ENCODE results near the gene HOXD1.
A peak's percentile ranks its signal among the peaks of the same experiment; 100 is the strongest.

HOXD1 gene

DNA sequence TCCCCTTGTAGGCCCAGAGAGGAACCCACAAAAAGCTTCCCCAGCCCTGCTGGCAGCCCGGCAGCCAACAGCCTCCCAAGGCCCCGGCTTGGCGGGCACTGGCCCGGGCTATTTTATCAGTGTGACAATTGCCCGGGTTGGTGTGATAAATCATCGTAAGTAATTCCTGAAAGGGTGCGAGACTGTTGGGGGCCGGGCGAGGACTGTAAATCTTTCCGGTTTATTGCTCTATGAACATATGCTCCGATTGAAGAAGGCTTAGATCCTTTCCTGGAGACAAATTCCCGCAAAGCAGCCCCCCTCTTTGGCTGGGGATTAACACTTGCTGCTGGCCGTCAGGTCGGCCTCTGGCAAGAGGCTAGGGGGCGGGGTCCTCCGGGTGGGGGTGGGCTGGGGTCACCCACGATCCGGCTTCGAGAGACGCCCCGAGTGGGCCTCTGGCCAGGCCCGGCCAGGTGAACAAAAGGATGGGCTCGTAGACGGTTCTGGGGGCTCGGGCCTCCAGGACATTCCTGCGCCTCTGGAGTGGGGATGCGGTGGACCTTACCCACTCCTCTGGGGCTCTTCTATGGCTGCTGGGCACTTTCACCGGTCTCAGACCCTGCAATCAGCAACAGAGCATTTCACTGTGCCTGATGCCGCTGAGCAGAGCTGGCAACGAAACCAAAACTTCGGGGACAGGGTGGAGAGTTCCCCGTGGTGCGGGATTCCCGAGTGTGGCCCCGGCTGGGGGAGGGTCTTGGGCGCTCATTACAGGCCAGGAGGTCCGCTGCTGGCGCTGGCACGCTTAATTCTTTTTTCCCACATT lies 29.4 kb upstream of the HOXD1 start:
- TF ChIP-seq, protein P1, sequence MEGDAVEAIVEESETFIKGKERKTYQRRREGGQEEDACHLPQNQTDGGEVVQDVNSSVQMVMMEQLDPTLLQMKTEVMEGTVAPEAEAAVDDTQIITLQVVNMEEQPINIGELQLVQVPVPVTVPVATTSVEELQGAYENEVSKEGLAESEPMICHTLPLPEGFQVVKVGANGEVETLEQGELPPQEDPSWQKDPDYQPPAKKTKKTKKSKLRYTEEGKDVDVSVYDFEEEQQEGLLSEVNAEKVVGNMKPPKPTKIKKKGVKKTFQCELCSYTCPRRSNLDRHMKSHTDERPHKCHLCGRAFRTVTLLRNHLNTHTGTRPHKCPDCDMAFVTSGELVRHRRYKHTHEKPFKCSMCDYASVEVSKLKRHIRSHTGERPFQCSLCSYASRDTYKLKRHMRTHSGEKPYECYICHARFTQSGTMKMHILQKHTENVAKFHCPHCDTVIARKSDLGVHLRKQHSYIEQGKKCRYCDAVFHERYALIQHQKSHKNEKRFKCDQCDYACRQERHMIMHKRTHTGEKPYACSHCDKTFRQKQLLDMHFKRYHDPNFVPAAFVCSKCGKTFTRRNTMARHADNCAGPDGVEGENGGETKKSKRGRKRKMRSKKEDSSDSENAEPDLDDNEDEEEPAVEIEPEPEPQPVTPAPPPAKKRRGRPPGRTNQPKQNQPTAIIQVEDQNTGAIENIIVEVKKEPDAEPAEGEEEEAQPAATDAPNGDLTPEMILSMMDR (conservative IDR thresholded peaks at IDR 0.05; ENCODE audit: low read depth, low read length) = no peak
- H3K4me3 ChIP-seq (ENCODE audit: low read depth, low read length) = no peak overlapping the region
- no peak for DNase-seq (ENCODE audit: low read depth)

DNA sequence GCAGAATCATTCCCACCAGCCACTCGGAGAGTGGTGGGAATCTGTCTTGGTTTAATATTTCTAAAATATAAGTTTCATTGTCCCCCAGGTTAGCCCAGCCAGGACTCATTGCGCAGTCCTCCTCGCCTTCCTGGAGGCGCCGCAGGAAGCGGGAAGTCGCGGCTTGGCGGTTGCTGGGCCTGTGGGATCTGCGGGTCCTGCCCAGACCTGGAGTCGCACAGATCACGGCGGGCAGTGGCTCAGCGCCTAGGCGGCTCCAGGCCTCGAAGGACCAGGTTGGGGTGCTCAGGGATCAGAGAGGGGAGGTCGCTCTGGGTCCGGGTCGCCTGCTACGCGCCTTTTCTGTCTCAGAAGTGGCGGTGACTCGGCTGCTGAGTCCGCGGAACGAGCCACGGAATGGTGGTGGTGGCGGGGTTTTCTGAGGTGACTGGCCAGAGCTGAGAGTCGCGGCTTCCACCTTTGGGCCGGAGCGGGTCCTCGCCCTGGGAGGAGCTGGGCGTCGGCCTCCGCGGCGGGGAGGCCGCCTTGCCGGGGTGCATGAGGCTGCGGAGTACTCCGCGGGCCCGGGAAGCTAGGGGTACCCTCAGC lies 28.7 kb upstream of the HOXD1 start:
- no peak overlapping the region for H3K4me3 ChIP-seq (ENCODE audit: low read depth, low read length)

DNA sequence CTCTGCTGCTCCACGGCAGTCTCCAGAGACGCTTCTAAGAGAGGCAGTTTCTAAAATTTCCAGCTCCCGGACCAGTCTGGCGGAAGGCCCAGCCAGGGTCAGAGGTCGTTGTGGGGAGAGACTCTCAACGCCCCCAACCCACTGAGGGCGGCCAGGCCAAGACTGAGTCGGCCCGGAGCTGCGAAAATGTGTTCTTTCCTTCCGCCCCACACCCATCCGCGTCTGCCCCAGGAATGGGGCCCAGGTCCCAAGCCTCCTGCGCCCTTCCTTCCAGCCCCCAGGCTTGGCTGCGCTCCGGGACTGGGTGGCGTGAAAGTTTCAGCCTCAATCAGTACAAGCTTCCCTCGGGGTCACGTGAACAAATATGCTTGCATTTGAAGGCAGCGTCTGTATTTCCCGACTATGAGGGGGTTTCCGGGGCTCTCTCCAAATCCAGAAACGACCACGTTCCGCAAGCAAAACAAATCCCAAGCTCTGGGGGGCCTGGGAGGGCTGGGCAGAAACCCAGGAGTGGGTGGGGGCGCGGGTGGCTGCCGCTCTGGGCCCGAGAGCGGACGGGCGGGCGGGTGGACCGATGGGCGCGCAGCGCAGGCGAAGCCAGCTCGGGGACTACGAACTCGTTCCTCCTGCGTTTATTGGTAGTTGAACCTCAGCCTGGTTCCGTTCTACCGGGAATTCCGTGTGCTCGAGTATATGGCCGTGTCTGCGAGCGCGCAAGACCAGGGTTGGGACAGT lies 28.1 kb upstream of the HOXD1 start:
- no peak overlapping the region for H3K4me3 ChIP-seq (ENCODE audit: low read depth, low read length)
- DNase-seq (ENCODE audit: low read depth) = no peak
- TF ChIP-seq, protein P1 (conservative IDR thresholded peaks at IDR 0.05; ENCODE audit: low read depth, low read length) = no peak

More for the DNA sequence above, 28.7 kb upstream of the HOXD1 start:
- DNase-seq (ENCODE audit: low read depth) = no peak
- TF ChIP-seq, protein P1 (conservative IDR thresholded peaks at IDR 0.05; ENCODE audit: low read depth, low read length) = no peak

DNA sequence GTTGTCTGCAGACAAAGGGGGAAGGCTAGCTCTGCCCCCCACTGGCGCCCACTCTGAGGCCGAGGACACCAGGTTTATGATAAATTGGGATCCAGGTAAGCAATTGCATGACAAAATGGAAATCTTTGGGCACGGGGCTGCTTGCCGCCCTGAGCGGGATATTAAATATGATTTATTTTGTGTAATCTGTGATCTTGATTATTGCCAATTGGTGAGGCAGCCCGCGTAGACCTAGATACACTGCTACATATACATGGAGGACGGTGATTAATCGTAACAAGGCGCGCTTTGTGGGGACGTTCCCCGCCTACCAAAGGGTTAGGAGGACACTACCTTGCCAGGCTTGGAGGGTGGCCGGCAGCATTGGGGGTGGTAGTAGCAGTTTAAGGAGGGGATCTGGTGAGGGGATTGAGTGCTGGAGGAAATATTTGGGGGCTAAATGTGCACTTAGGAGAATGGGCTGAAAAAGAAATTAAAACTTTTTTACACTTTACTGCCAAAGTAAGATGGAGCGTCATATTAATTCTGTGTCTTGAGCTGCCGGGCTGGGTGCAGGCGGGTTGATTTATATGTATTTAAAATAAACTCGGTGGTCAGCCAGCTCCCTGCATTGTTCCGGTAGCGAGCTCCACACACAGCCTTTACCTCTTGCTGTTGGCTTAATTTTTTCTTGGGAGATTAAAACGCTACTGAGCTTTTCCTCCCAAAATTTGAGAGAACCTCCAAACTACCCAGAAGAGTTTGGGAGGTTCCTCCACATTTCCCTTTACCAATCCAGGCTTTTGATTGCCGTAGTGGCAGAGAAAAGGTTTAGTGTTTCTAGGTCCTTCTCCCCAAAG lies 27.3 kb upstream of the HOXD1 start:
- TF ChIP-seq, protein P1 (conservative IDR thresholded peaks at IDR 0.05; ENCODE audit: low read depth, low read length) = no peak
- no peak for DNase-seq (ENCODE audit: low read depth)

DNA sequence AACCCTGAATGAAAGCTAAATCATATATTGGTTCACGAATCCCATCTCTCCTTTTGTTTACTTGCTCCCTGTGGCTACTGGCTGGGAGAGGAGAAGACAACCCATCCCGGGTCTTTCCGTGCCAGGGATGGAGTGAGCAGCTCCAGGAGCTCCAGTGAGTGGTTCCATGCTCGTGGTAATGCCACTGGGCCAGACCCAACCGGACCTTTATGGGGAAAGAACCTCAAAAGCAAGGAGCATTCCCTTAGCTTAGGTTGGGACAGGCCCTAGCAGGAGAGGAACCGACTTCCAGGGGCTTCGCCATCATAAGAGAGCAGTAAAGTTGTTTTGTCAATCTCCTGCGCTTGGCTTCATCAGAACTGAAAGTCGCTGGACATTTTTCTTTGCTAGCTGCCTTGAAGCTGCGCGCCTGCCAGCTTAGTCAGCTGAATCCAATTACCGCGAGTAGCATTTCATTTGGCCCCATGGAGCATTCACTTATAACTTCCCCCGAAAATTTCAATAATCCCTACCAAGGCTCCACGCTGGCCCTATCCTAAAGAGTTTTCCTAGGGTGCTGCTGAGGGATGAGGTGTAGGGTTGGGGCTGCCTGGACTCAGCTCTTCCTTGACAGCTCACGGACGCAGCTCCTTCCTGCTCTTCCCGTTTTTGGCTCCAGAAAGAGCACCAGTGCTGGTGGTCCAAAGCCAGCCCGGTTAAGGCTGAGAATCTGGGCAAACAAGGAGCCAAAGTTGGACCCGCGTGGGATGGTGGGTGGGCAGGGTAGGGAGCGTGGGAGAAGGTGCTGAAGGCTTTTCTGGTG lies 26.4 kb upstream of the HOXD1 start:
- H3K4me3 ChIP-seq (ENCODE audit: low read depth, low read length) = no peak overlapping the region
- TF ChIP-seq, protein P1 (conservative IDR thresholded peaks at IDR 0.05; ENCODE audit: low read depth, low read length) = no peak
- DNase-seq (ENCODE audit: low read depth) = peak; percentile 8

More for the DNA sequence above, 27.3 kb upstream of the HOXD1 start:
- H3K4me3 ChIP-seq (ENCODE audit: low read depth, low read length) = no peak overlapping the region
